HCT116 (cell line): ENCODE results near the gene GIGYF1. TPM values are rescaled to one million over a fixed set of nuclear protein-coding genes. Genes with fewer than 3 reads are reported as not detected.

Experiments
- ATAC-seq: fragments of 200-7000 bp; cut with Tn5 transposase; 2 replicates; pipeline ENCODE4 v1.9.1; 2020; ENCODE audit warnings: mild to moderate bottlenecking, moderate library complexity
- BruUV-seq: library from RNA; stranded (reverse); fragments of 400-500 nt; replicated peaks from 2 replicates; lab custom pipeline; 2021; lab: Mats Ljungman, UMichigan
- CTCF ChIA-PET: fragments of 300-600 bp; sonication (Branson Sonifier 250); formaldehyde crosslinking; loops from one replicate; lab custom pipeline; 2021; ENCODE audit warnings: antibody characterized with exemption; lab: Charles Lee
- POLR2A ChIA-PET: fragments of 300-600, 350-600 bp; sonication (Branson Sonifier 250); formaldehyde crosslinking; loops from one replicate; lab custom pipeline; 2021; ENCODE audit warnings: antibody characterized with exemption; lab: Charles Lee
- RAD21 ChIA-PET, 2 experiments: fragments of 300-600 bp; sonication (Branson Sonifier 250); formaldehyde crosslinking; loops; one replicate each; lab custom pipeline; 2023; ENCODE audit warnings: low total read pairs in 2 of 2; ENCODE audit not compliant: uncharacterized antibody in 2 of 2, unreplicated experiment in 2 of 2, low non-redundant PET in 1 of 2; lab: Charles Lee
- DNase-seq: peaks from one replicate; pipeline ENCODE4 v3.0.0-alpha.2; 2010; ENCODE audit warnings: low read depth, low spot score
- H2AFZ ChIP-seq: fragments of 200-600 bp; shearing (Covaris generic), sonication (generic); 2 replicates; pipeline ENCODE4 v1.6.1; 2017; ENCODE audit warnings: low read depth, mixed run types, mixed read lengths, antibody characterized with exemption, low read length; ENCODE audit not compliant: poor library complexity, severe bottlenecking
- H3K27ac ChIP-seq: 2 replicates; pipeline ENCODE4 v1.5.1; 2012; ENCODE audit warnings: low read depth, low read length
- H3K27me3 ChIP-seq: fragments of 200-600 bp; sonication (generic); 2 replicates; pipeline ENCODE4 v1.6.1; 2016; ENCODE audit warnings: mixed run types, low read length, mixed read lengths; ENCODE audit not compliant: insufficient read depth
- H3K36me3 ChIP-seq, 2 experiments: fragments of 200-500 bp in 1 of 2; fragments of 200-600 bp in 1 of 2; sonication (Bioruptor generic) in 1 of 2; sonication (generic) in 1 of 2; 2 replicates each; pipeline versions ENCODE4 v1.5.1 to v1.6.1; 2014 to 2016; ENCODE audit warnings: low read length in 2 of 2, inconsistent platforms in 1 of 2, mixed read lengths in 1 of 2, mixed run types in 1 of 2; ENCODE audit not compliant: insufficient read depth in 2 of 2, control insufficient read depth in 1 of 2
- H3K4me1 ChIP-seq, 2 experiments: fragments of 200-600 bp in 1 of 2; sonication (generic) in 1 of 2; 2 replicates each; pipeline versions ENCODE4 v1.5.1 to v1.6.1; 2012 to 2017; ENCODE audit warnings: low read length in 2 of 2, inconsistent platforms in 1 of 2, mild to moderate bottlenecking in 1 of 2, mixed read lengths in 1 of 2, mixed run types in 1 of 2, moderate library complexity in 1 of 2; ENCODE audit not compliant: insufficient read depth in 2 of 2, control insufficient read depth in 1 of 2
- H3K4me2 ChIP-seq: fragments of 200-600 bp; sonication (generic); 2 replicates; pipeline ENCODE4 v1.6.1; 2017; ENCODE audit warnings: mixed run types, low read length, mixed read lengths
- H3K4me3 ChIP-seq, 2 experiments: fragments of 200-600 bp in 1 of 2; sonication (generic) in 1 of 2; replicated peaks in 1 of 2; 2 replicates each; pipeline ENCODE4 v1.5.1; 2011 to 2016; ENCODE audit warnings: low read length in 2 of 2, control low read depth in 1 of 2, low read depth in 1 of 2, mild to moderate bottlenecking in 1 of 2, mixed read lengths in 1 of 2, mixed run types in 1 of 2
- H3K79me2 ChIP-seq: fragments of 200-600 bp; sonication (generic); 2 replicates; pipeline ENCODE4 v1.6.1; 2017; ENCODE audit warnings: mild to moderate bottlenecking, mixed run types, low read length, moderate library complexity, mixed read lengths; ENCODE audit not compliant: insufficient read depth
- H3K9ac ChIP-seq: fragments of 200-600 bp; sonication (generic); 2 replicates; pipeline ENCODE4 v1.6.1; 2016; ENCODE audit warnings: low read length, mixed read lengths
- H3K9me2 ChIP-seq: fragments of 200-600 bp; sonication (generic), shearing (Covaris generic); 2 replicates; pipeline ENCODE4 v1.6.1; 2017; ENCODE audit warnings: mixed run types, mild to moderate bottlenecking, moderate library complexity; ENCODE audit not compliant: insufficient read depth
- H3K9me3 ChIP-seq, 2 experiments: fragments of 200-500 bp in 1 of 2; fragments of 200-600 bp in 1 of 2; sonication (Bioruptor generic) in 1 of 2; sonication (generic) in 1 of 2; 2 replicates each; pipeline ENCODE4 v1.6.1; 2014 to 2017; ENCODE audit warnings: low read length in 2 of 2, mixed read lengths in 2 of 2, inconsistent platforms in 1 of 2, low read depth in 1 of 2, mild to moderate bottlenecking in 1 of 2, mixed run types in 1 of 2, moderate library complexity in 1 of 2; ENCODE audit not compliant: control insufficient read depth in 1 of 2, insufficient read depth in 1 of 2
- H4K20me1 ChIP-seq: fragments of 200-600 bp; sonication (generic), shearing (Covaris generic); 2 replicates; pipeline ENCODE4 v1.6.1; 2017; ENCODE audit warnings: mixed run types, mild to moderate bottlenecking, moderate library complexity; ENCODE audit not compliant: insufficient read depth
- CEBPB ChIP-seq: IDR thresholded peaks from 2 replicates; pipeline ENCODE4 v1.6.1; 2012; ENCODE audit warnings: low read depth
- EZH2 ChIP-seq: fragments of 200-600 bp; sonication (generic); IDR thresholded peaks from 2 replicates; pipeline ENCODE4 v1.6.1; 2017; ENCODE audit warnings: antibody characterized with exemption, mixed run types
- intact Hi-C: fragments of 100-400 bp; cut with micrococcal nuclease; formaldehyde crosslinking; loops from 2 replicates; pipeline ENCODE4 v1.10.0; 2022
- total RNA-seq: library from RNA; stranded (reverse); gene quantifications from one replicate; pipeline ENCODE4 v1.2.1, GENCODE V29; 2021; ENCODE audit not compliant: unreplicated experiment
- TF ChIP-seq, protein P1 (sequence below): IDR thresholded peaks from 2 replicates; pipeline ENCODE4 v1.6.1; 2011; ENCODE audit warnings: mild to moderate bottlenecking, low read length, moderate library complexity; ENCODE audit not compliant: insufficient replicate concordance; ENCODE audit errors: extremely low read depth
- TF ChIP-seq, protein P2 (sequence below), 3 experiments: fragments of 200-600 bp in 1 of 3; sonication (generic) in 1 of 3; IDR thresholded peaks in 2 of 3; conservative IDR thresholded peaks in 1 of 3; 2 replicates each; pipeline ENCODE4 v1.5.1; 2012 to 2017; ENCODE audit warnings: low read depth in 2 of 3, low read length in 2 of 3, antibody characterized with exemption in 1 of 3, borderline replicate concordance in 1 of 3, control low read depth in 1 of 3, mild to moderate bottlenecking in 1 of 3, mixed read lengths in 1 of 3, mixed run types in 1 of 3, moderate library complexity in 1 of 3; ENCODE audit not compliant: insufficient read depth in 1 of 3

The GIGYF1 gene
- total RNA-seq, 1 experiment from 2014 or later, result 59.7 TPM

DNA sequence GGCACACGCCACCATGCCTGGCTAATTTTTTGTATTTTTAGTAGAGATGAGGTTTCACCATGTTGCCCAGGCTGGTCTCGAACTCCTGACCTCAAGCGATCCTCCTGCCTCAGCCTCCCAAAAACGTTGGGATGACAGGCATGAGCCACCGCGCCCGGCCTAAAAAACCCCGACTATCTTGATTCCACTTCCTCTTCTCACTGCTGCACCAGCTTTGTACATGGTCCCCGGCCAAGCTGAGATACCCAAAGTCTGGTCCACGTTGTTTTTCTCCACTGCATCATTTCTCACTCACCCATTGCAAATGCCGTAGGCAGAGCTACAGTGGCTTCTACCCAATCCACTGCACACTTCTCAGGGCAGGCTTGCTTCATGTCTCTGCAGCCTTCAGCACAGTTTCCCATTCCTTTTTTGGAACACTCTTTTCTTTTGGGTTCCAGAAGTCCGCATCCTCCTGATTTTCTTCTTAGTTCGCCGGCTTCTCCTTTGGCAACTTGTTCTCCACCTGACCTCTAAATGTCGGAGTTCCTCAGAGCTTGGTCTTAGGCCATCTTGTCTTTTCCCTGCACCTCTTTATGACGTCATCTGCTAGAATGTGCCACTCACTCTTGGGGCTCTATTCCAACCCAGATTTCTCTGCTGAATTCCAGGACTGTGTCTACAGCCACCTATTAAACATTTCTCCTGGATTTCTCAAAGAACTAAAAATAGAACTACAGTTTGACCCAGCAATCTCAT is 26.6 kb downstream of the GIGYF1 start:
- H3K4me3 ChIP-seq, result no peak overlapping the region
- no peak overlapping the region for H3K27ac ChIP-seq
- no peaks in the 10 kb centered on the region for H4K20me1 ChIP-seq
- ATAC-seq, result no peak
- peaks cover 1 to 8% of the 10 kb centered on the region in 2 experiments; a peak in 3 of 4 replicates for H3K4me1 ChIP-seq
- POLR2A ChIA-PET, result no interaction called here
- TF ChIP-seq, protein P1, sequence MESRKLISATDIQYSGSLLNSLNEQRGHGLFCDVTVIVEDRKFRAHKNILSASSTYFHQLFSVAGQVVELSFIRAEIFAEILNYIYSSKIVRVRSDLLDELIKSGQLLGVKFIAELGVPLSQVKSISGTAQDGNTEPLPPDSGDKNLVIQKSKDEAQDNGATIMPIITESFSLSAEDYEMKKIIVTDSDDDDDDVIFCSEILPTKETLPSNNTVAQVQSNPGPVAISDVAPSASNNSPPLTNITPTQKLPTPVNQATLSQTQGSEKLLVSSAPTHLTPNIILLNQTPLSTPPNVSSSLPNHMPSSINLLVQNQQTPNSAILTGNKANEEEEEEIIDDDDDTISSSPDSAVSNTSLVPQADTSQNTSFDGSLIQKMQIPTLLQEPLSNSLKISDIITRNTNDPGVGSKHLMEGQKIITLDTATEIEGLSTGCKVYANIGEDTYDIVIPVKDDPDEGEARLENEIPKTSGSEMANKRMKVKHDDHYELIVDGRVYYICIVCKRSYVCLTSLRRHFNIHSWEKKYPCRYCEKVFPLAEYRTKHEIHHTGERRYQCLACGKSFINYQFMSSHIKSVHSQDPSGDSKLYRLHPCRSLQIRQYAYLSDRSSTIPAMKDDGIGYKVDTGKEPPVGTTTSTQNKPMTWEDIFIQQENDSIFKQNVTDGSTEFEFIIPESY, result no peak
- TF ChIP-seq EZH2, result no peak
- TF ChIP-seq, protein P2, sequence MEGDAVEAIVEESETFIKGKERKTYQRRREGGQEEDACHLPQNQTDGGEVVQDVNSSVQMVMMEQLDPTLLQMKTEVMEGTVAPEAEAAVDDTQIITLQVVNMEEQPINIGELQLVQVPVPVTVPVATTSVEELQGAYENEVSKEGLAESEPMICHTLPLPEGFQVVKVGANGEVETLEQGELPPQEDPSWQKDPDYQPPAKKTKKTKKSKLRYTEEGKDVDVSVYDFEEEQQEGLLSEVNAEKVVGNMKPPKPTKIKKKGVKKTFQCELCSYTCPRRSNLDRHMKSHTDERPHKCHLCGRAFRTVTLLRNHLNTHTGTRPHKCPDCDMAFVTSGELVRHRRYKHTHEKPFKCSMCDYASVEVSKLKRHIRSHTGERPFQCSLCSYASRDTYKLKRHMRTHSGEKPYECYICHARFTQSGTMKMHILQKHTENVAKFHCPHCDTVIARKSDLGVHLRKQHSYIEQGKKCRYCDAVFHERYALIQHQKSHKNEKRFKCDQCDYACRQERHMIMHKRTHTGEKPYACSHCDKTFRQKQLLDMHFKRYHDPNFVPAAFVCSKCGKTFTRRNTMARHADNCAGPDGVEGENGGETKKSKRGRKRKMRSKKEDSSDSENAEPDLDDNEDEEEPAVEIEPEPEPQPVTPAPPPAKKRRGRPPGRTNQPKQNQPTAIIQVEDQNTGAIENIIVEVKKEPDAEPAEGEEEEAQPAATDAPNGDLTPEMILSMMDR (IDR thresholded peaks at IDR 0.05 in 2 of 3, conservative IDR thresholded peaks at IDR 0.05 in 1 of 3; ENCODE audit: borderline replicate concordance in 1 of 3, insufficient read depth in 1 of 3, low read depth in 2 of 3, low read length in 2 of 3), result no peak
- TF ChIP-seq CEBPB, result no peak
- no peaks in the 10 kb centered on the region for H3K9me3 ChIP-seq
- H3K36me3 ChIP-seq, result no peaks in the 10 kb centered on the region
- no peak overlapping the region for H3K4me2 ChIP-seq
- H3K9me2 ChIP-seq, result no peaks in the 10 kb centered on the region
- CTCF ChIA-PET, result interaction anchor here (1.1 kb wide), 1 partner anchor 38 kb away, joined by 3 read pairs; no protein-coding TSS in a partner anchor
- no peak overlapping the region for H3K9ac ChIP-seq
- no peak overlapping the region for H2AFZ ChIP-seq
- H3K79me2 ChIP-seq, result no peaks in the 10 kb centered on the region
- DNase-seq, result no peak
- no peaks in the 10 kb centered on the region for H3K27me3 ChIP-seq
- intact Hi-C loops, result no loop called here
- BruUV-seq, result no TSS peak
- RAD21 ChIA-PET, result interaction anchor here in 1 of 2 experiments (0.5 kb wide), 1 partner anchor 44 kb away, joined by 4 read pairs; no protein-coding TSS in a partner anchor
